ENCODE data around the gene CREB3L1.
A peak's percentile ranks its signal among the peaks of the same experiment; 100 is the strongest.

CREB3L1 gene

DNA sequence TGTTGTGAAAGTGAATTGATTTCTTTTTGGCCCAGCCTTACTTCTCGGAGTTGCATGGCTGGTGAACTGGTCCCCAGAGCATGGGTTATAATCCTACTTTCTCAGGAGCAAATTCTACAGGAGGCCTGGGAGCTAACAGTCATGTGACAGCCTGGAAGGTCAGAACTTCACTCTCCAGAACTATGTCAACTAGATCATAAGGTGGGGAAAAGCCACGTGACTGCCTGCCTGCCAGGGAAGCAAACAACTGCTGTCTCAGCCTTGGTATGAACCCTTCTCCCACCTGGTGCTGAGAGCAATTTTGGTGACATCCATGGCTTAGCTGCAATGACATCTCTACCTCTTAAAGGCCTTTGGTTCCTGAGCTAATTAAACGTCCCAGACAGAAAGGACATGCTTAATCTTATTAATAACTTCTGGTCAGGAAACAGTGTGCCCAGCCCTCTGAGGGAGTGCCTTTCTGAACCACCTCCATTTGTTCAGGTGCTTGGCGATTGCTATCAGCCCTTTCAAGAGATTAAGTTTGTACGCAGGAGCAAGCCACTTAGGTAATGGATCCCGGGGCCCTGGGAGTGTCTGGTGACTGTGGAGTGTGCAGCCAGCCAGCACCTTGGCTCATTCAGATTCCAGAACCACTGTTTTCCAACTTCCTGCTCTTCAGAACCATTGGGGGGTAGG, 1.4 kb upstream of the CREB3L1 start:
- DNase-seq (ENCODE audit: low spot score), result no peak

DNA sequence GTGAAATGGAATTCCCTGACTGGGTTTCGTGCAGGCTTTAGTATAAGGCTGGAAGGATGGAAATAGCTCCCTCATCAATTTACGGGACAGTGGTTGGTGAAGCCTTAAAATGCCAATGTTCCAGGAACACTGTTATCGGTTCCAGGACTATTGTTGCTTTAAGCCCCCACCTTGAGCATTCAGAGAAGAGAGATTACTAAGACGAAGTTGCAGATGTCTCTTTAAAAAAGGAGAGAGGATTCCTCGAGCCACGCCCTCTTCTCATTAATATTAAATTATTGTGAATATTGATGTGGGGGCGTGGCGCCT, 195 bp upstream of the CREB3L1 start:
- DNase-seq (ENCODE audit: low spot score), result no peak

- DNase-seq (ENCODE audit: low spot score), result peak; percentile 64
These were observed 1.1 kb downstream of the CREB3L1 start for GRCh38 chr11:46278387-46279125.

DNA sequence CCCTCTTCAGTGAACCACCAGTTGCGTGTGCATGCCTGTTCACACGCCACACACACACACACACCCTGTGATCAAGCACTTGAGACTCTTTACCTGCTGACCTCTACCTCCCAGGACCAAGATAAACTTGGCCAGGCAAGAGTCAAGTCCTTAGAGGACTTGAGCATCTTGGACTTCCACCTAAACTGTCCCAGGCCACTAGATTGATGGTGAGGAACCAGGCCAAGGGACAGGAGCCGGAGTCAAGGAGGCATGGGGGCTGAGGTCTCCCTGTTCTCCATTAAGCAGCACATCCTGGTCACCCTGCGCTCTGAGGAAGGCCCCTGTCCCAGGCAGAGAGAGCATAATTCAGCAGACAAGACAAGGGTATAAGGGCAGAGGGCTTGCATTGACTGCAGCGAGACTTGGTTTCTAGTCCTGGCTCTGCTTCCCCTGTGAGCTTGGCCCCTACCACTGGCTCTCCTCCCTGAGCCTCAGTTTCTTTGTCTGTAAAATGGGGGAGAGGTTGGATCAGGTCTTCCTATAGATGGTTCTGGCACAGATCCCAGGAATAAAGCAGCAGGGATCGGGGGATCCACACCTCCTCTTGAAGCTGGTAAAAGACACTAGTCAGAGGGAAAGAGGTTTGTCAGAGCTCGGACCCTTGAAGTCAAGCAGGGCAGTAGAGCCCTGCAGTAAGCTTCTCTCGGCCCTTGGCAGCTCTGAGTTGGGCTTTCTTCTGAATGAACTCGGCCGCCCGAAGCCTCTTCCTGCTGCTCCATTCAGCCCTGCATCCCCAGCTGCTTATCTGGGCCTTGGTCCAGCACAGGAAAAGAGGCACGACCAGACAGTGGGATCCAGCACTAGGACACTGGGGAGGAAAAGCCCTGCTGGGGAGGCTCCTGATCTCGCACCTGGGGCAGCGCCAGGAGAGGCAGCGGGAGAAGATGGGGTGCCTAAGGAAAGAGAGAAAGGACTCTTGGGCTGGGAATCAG, 2.0 kb downstream of the CREB3L1 start:
- DNase-seq (ENCODE audit: low spot score), result no peak

- DNase-seq (ENCODE audit: low spot score), result no peak
These were observed 3.2 kb downstream of the CREB3L1 start for GRCh38 chr11:46280706-46281105.

DNA sequence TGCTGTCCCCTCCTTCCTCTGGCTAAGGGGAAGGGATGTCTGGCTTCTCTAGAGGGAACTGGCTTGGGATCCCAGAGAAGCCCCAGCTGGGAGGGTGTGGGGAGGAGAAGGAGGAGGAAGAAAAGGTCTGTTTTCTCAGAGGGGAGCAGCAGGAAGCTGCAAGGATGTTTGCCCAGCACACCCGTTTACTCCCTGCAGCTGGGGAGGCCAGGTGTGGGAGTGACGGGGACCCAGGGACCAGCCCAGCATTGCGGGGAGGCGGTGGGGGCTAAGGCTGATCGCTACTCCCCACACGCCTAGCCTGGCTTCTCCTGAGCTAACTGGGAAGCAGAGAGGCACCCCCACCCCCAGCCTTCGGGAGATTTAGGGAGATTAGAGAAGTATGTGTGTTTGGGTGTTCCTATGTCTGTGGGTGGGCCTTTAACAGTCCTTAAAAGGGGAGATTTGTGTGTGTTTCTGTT, 3.9 kb downstream of the CREB3L1 start:
- no peak for DNase-seq (ENCODE audit: low spot score)

DNA sequence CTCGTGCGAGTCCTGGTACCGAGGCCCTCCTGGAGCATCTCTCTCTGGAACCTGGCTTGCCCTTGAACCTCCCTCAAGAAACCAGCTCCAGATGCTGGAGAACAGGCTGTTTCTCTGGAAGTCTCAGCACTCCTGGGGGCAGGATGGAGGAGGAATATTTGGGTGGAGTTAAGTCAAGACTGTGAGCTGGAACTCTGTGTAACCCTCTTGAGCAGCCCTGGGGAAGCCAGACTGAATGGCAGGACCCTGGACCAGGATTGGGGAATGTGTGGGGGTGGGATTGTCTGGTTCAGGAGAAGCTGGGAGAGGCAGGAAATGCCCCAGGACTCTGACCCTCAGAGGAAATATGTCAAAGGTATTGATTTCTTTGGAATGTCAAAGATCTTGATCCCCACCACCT, 7.7 kb downstream of the CREB3L1 start:
- DNase-seq (ENCODE audit: low spot score), result no peak

DNA sequence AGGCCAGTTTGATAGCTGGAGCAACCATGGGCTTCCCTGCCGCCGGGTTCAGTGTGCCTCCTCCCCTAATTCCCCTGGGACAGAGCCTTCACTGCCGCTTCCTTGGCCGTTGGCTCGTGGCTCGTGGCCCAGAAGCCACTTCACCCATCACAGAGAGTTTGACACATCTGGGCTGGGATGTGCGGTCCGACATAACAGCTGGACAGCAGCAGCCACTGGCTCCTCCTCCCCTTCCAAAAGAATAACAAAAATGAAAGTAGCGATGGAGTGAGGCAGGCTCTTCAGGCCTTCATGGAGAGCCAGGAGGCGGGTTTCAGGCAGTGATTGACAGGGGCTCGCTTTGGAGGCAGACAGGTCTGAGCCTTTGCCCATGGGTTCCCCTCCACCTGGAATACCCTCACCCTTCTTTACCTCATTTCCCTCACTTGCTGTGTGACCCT, 8.2 kb downstream of the CREB3L1 start:
- DNase-seq (ENCODE audit: low spot score), result no peak

GRCh38 chr11:46286789-46287188, 9.3 kb downstream of the CREB3L1 start:
- DNase-seq (ENCODE audit: low spot score), result no peak

DNA sequence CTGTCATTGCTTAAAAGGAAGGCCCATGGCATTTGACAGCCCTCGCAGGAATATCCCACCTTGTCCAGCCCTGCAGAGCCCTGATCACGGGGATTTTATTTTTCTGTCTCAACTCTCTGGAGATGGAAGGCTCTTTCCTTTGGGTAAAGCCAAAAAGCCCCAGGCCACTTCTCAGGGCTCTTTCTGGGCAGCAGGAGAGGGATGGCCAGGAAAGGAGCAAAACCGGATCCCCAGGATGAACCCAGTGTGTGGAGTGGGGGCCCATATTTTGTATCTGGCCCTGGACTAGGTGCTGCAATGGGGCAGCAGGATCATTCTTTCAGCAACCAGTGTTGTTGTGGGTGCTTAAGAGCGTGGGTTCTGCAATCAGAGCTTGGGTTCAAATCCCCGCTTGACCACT, 11.0 kb downstream of the CREB3L1 start:
- no peak for DNase-seq (ENCODE audit: low spot score)

DNA sequence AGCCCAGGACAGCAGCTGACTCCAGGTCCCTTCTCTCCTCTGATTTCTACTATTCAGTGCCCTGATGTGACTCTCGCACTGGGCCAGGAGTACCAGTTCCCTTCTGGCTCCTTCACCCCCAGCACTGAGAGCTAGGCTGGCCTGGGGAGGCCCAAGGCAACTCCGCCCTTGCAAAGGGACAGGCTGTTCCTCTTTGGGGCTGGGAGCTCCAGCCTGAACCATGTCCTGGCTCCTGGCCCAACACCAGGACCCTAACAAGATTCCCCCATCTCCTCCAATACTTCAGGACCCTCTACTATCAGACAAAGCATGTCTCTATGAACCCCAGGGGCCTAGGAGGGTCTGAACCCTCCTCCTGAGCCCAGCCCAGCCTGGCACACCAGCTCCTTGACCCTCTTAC, 12.5 kb downstream of the CREB3L1 start:
- DNase-seq (ENCODE audit: low spot score), result no peak

GRCh38 chr11:46290598-46291309, 13.3 kb downstream of the CREB3L1 start:
- no peak for DNase-seq (ENCODE audit: low spot score)

DNA sequence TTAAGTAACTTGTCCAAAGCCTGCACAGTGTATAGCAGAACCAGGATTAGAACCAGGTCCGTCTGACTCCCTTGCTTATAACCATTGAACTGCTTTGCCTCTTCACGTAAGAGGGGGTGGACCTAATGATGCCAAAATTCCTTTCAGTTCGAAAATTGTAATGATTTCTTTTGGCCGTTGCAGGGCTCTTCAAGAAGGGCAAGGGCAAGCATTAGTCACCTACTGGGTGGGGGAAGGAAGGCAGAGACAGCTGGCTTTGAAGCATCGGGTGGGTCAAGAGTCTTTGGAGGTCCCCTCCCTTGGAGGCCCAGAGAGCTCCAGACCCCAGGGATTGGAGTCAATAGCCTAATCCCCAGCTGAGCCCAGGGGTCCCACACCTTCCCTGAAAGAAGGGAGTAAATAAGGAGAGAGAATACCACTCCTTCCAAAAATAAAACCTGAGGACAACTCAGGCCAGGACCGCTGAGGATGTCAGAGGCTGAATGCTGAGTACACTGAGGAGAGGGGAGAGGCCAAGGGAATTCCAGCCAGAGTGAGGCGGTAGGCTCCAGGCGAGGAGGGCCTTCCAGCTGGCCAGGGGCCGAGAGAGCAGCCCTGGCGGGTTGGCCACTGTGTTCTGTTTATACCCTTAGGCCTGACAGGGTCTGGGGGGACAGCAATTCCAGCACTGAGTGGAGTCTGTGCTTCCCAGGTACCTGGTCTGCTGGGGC, 14.1 kb downstream of the CREB3L1 start:
- no peak for DNase-seq (ENCODE audit: low spot score)

GRCh38 chr11:46293066-46293465, 15.6 kb downstream of the CREB3L1 start:
- no peak for DNase-seq (ENCODE audit: low spot score)

- no peak for DNase-seq (ENCODE audit: low spot score)
These were observed 16.2 kb downstream of the CREB3L1 start for GRCh38 chr11:46293641-46294103.

- no peak for DNase-seq (ENCODE audit: low spot score)
These were observed 17.2 kb downstream of the CREB3L1 start for GRCh38 chr11:46294365-46295309.

DNA sequence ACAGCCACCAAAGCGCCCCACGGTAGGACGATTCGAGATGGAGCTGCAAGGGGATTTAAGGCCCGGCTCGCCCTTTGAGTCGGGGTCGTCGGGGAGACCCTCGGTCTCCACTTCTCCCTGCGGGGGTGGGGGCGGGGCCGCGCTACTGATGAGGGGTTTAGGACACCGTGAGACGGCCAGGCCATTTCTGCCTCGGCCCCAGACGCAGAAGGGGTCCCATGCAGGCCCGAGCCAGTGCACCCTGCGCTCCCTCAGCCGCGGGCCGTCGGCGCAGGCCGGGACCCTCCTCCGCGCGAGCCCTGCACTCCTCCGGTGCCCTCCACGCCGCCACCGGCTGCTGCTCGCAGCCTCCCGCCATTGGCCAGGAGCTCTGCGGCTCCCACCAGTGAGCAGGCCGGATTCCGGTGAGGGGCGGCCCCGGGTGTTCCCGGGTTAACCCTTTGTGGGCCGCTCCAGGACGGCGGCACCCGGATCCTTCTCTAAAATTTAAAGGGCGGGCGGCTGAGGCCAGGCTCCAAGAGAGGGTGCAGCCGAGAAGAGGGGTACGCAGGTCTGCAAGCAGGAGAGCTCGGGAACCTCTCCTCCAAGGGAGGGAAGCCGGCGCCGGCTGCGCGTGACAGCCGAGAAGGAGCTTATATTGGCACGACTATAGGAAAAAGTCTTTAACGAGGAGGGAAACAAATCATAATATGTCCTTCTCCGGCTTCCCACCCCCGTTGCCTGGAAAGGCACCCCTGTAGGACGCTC, 18.0 kb downstream of the CREB3L1 start:
- DNase-seq (ENCODE audit: low spot score), result peak; percentile 96

DNA sequence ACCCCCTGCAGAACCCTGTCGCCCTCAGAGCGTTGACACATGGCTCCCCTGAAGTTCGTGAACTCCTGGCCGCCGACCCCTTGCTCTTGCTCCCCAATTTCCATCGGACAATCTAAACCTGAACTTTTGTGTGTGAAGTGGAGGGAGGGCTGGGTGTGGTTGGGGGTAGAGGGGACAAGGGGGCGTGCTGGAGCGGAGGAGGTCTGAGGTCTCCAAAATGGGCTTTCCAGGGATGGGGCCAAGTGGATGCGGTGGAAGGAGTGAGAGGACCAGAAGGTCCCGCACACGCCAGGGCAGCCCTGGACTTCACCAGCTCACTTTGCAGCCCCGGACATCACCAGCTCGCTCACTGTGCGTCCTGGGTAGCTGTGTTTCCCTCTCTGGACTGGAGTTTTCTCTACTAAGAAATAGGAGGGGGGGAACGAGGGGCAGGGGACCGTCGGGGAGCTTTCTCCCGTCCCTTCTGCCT, 18.6 kb downstream of the CREB3L1 start:
- no peak for DNase-seq (ENCODE audit: low spot score)

All from D341Med (cell line).